GM23338 (cell line): ENCODE data around the gene MTPN. TPM values are rescaled to one million over a fixed set of nuclear protein-coding genes. Genes with fewer than 3 reads are reported as not detected.

Experiments
- ATAC-seq: fragments of 200-7000 bp; cut with Tn5 transposase; 3 replicates; pipeline ENCODE4 v1.9.1; 2020
- DNase-seq: peaks from one replicate; pipeline ENCODE4 v3.0.0-alpha.2; 2015; ENCODE audit warnings: low spot score
- H2AFZ ChIP-seq: fragments of 200-600 bp; sonication (generic); 2 replicates; pipeline ENCODE4 v1.8.0; 2016; ENCODE audit warnings: antibody characterized with exemption, mild to moderate bottlenecking, moderate library complexity
- H3F3A ChIP-seq: fragments of 200-600 bp; sonication (generic); replicated peaks from 2 replicates; pipeline ENCODE4 v1.8.0; 2017; ENCODE audit warnings: antibody characterized with exemption, mixed run types, low read depth
- H3K27ac ChIP-seq: fragments of 200-600 bp; sonication (generic); 2 replicates; pipeline ENCODE4 v1.6.1; 2016; ENCODE audit warnings: low read depth
- H3K27me3 ChIP-seq: fragments of 200-600 bp; sonication (generic); 2 replicates; pipeline ENCODE4 v1.8.0; 2016; ENCODE audit warnings: mild to moderate bottlenecking, mixed run types, moderate library complexity; ENCODE audit not compliant: insufficient read depth
- H3K36me3 ChIP-seq: fragments of 200-600 bp; sonication (generic); 2 replicates; pipeline ENCODE4 v1.8.0; 2016; ENCODE audit warnings: mild to moderate bottlenecking; ENCODE audit not compliant: insufficient read depth
- H3K4me1 ChIP-seq: fragments of 200-600 bp; sonication (generic); 2 replicates; pipeline ENCODE4 v1.8.0; 2016; ENCODE audit warnings: mild to moderate bottlenecking, moderate library complexity; ENCODE audit not compliant: insufficient read depth
- H3K4me2 ChIP-seq: fragments of 200-600 bp; sonication (generic); 2 replicates; pipeline ENCODE4 v1.7.1; 2017; ENCODE audit warnings: mixed run types
- H3K4me3 ChIP-seq: fragments of 200-600 bp; sonication (generic); 2 replicates; pipeline ENCODE4 v1.6.1; 2016; ENCODE audit warnings: mixed run types
- H3K79me2 ChIP-seq: fragments of 200-600 bp; sonication (generic); replicated peaks from 2 replicates; pipeline ENCODE4 v1.8.0; 2017; ENCODE audit warnings: mild to moderate bottlenecking; ENCODE audit not compliant: insufficient read depth
- H3K9me2 ChIP-seq: fragments of 200-600 bp; sonication (generic); 2 replicates; pipeline ENCODE4 v1.8.0; 2017; ENCODE audit not compliant: insufficient read depth
- H4K20me1 ChIP-seq: fragments of 200-600 bp; sonication (generic); replicated peaks from 2 replicates; pipeline ENCODE4 v1.8.0; 2017; ENCODE audit warnings: mild to moderate bottlenecking; ENCODE audit not compliant: insufficient read depth
- H3K27ac Mint-ChIP-seq: 2 replicates; pipeline ENCODE4 v1.8.0; 2020; ENCODE audit warnings: inconsistent platforms, mild to moderate bottlenecking, moderate library complexity, mixed read lengths
- H3K27me3 Mint-ChIP-seq: 3 replicates; pipeline ENCODE4 v1.8.0; 2022; ENCODE audit warnings: low read depth, mild to moderate bottlenecking, moderate library complexity, mixed read lengths, inconsistent platforms; ENCODE audit not compliant: insufficient read depth, poor library complexity
- H3K36me3 Mint-ChIP-seq: 3 replicates; pipeline ENCODE4 v1.8.0; 2021; ENCODE audit warnings: low read depth, mild to moderate bottlenecking, inconsistent platforms, moderate library complexity, mixed read lengths
- H3K4me1 Mint-ChIP-seq: 3 replicates; pipeline ENCODE4 v1.8.0; 2020; ENCODE audit warnings: mild to moderate bottlenecking, inconsistent platforms, mixed read lengths
- H3K4me3 Mint-ChIP-seq: 3 replicates; pipeline ENCODE4 v1.8.0; 2021; ENCODE audit warnings: moderate library complexity, mild to moderate bottlenecking, inconsistent platforms, mixed read lengths
- H3K9me3 Mint-ChIP-seq: 3 replicates; pipeline ENCODE4 v1.8.0; 2020; ENCODE audit warnings: moderate library complexity, mild to moderate bottlenecking, inconsistent platforms, mixed read lengths
- EZH2 ChIP-seq: fragments of 200-600 bp; sonication (generic); IDR thresholded peaks from one replicate; pipeline ENCODE4 v1.8.0; 2017; ENCODE audit warnings: antibody characterized with exemption, mild to moderate bottlenecking, low read depth; ENCODE audit not compliant: unreplicated experiment
- JUNB ChIP-seq: IDR thresholded peaks from one replicate; pipeline ENCODE4 v1.6.1; 2016; ENCODE audit warnings: antibody characterized with exemption; ENCODE audit not compliant: unreplicated experiment
- POLR2AphosphoS5 ChIP-seq: IDR thresholded peaks from 2 replicates; pipeline ENCODE4 v1.6.1; 2016; ENCODE audit warnings: antibody characterized with exemption, low read depth
- STAT1 ChIP-seq: IDR thresholded peaks from one replicate; pipeline ENCODE4 v1.6.1; 2016; ENCODE audit warnings: antibody characterized with exemption; ENCODE audit not compliant: unreplicated experiment
- ZNF331 ChIP-seq: fragments of 250-450 bp; sonication (Bioruptor Pico); IDR thresholded peaks from 2 replicates; pipeline ENCODE4 v1.5.0; 2020; ENCODE audit warnings: low read depth, mild to moderate bottlenecking, moderate library complexity
- polyA plus RNA-seq: library from polyadenylated mRNA; unstranded; fragments of >200 nt; fragmentation: Nextera tagmentation; extraction: Ambion mirVana; gene quantifications from 2 replicates; pipeline ENCODE4 v1.2.1, GENCODE V29; 2016
- total RNA-seq: library from RNA; depleted of rRNA; stranded (reverse); fragments of >200 nt; shearing (Covaris generic); gene quantifications from 2 replicates; pipeline ENCODE4 v1.2.3, GENCODE V29; 2014
- TF ChIP-seq, protein P1 (sequence below): IDR thresholded peaks from 2 replicates; pipeline ENCODE4 v1.6.1; 2016; ENCODE audit warnings: antibody characterized with exemption
- TF ChIP-seq, protein P2 (sequence below): fragments of 250-450 bp; sonication (Bioruptor Pico); IDR thresholded peaks from 2 replicates; pipeline ENCODE4 v1.5.0; 2020; ENCODE audit warnings: mild to moderate bottlenecking, moderate library complexity

The MTPN gene
- total and polyA plus RNA-seq, 2 experiments from 2014 or later = 87.7 to 90.3 TPM

DNA sequence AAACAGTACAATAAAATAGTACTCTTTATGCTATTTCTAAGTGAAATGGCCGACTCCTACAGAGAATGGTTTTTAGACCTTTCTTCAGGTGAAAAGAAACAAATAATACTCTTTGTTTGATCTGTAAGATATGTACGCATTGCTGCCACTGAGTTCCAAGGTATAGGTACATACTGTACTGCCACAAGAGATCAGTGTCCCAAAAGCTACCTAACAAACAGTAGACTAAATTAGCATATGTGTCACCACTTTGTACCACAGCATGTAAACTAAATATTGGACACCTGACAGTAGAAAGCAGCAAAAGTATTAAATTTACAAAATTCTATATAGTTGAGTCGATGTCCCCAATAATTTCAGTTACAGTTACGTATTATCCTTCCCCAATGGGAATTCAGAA lies 14.4 kb downstream of the MTPN start:
- H3K9me2 ChIP-seq = no peaks in the 10 kb centered on the region
- TF ChIP-seq EZH2 = no peak
- no peak for TF ChIP-seq ZNF331 (CRISPR knock-in tag)
- TF ChIP-seq, protein P1, sequence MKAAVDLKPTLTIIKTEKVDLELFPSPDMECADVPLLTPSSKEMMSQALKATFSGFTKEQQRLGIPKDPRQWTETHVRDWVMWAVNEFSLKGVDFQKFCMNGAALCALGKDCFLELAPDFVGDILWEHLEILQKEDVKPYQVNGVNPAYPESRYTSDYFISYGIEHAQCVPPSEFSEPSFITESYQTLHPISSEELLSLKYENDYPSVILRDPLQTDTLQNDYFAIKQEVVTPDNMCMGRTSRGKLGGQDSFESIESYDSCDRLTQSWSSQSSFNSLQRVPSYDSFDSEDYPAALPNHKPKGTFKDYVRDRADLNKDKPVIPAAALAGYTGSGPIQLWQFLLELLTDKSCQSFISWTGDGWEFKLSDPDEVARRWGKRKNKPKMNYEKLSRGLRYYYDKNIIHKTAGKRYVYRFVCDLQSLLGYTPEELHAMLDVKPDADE = no peak
- no peaks in the 10 kb centered on the region for H3F3A ChIP-seq
- H4K20me1 ChIP-seq = peaks cover 13% of the 10 kb centered on the region
- no peak overlapping the region for H3K4me2 ChIP-seq
- H3K4me3 ChIP-seq = no peak overlapping the region
- DNase-seq (no peak), ATAC-seq (no peak)
- no peaks in the 10 kb centered on the region for H3K9me3 Mint-ChIP-seq
- H3K36me3 Mint-ChIP-seq = no peaks in the 10 kb centered on the region
- H3K27me3 Mint-ChIP-seq = no peaks in the 10 kb centered on the region
- H3K4me1 Mint-ChIP-seq = peaks cover 8% of the 10 kb centered on the region; the same call in 1 of the 3 replicates
- H2AFZ ChIP-seq = no peak overlapping the region
- no peak overlapping the region for H3K4me3 Mint-ChIP-seq
- H3K79me2 ChIP-seq = peaks cover 99% of the 10 kb centered on the region
- no peaks in the 10 kb centered on the region for H3K27me3 ChIP-seq
- no peak overlapping the region for H3K27ac ChIP-seq
- no peak overlapping the region for H3K27ac Mint-ChIP-seq
- H3K36me3 ChIP-seq = no peaks in the 10 kb centered on the region
- no peaks in the 10 kb centered on the region for H3K4me1 ChIP-seq

DNA sequence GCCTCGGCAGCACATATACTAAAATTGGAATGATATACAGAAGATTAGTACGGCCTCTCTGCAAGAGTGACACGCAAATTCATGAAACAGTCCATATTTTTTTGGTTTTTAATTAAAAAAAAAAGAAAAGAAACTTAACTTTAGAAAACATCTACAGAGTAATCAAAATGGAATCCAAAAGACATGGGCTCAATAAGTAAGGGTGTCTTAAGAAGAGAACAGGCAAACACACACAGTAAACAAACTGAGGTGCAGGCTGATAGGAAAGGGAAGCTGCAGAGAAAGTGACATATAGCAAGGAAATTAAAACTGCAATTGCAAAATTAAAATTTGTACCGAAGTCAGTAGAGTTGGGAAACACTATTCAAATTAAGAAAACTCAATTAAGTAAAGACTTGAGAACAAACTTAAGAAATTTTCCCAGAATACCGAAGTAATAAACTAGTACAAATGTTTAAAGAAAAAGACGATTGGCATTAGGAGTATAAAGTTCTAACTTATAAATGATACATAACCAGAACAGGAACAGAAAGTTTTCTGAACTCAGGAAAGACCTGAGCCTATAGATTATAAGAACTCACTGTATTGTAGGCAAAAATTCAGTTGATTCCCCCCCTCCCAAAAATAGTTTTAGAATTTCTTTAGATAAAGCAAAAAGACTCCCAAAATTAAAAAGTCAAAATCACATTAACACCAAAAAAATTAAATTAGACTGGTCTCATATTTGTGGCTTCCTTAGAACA lies 16.3 kb downstream of the MTPN start:
- no peak for TF ChIP-seq EZH2

DNA sequence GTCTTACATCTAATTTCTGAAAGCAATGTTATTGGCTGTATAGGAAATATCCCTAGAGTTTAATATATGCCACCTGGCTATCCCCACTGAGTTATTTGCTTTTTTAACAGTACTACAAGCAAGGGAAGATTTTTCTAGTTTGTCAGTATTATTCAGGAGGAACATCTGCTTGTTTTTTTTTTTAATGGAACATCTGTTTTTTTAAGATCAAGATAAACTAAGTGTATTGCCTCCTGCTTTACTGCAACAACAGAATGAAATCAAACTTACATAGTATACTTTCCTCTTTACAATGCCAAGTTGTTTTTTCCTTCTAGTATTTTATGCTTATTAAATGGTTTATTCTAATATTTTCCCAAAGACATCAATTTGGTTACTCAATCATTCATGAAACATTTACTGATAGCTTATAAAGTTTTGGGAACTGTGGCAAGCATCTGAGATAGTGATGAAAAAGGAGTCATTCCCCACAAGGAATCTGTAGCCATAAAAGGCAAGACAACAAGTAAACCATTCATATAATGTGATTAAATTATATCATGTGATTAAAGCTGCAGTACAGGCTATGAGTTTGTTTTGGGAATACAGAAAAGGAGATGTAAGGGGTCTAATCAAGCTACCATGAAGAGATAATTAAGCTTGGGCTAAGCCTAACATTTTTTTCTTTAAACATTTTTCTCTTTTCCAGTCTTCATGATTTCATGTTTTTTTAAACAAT lies 17.4 kb downstream of the MTPN start:
- peaks cover 96% of the 10 kb centered on the region for H3K79me2 ChIP-seq
- TF ChIP-seq STAT1 = no peak
- no peak for TF ChIP-seq POLR2AphosphoS5
- TF ChIP-seq JUNB = no peak
- no peak for TF ChIP-seq ZNF331 (CRISPR knock-in tag)
- TF ChIP-seq, protein P2, sequence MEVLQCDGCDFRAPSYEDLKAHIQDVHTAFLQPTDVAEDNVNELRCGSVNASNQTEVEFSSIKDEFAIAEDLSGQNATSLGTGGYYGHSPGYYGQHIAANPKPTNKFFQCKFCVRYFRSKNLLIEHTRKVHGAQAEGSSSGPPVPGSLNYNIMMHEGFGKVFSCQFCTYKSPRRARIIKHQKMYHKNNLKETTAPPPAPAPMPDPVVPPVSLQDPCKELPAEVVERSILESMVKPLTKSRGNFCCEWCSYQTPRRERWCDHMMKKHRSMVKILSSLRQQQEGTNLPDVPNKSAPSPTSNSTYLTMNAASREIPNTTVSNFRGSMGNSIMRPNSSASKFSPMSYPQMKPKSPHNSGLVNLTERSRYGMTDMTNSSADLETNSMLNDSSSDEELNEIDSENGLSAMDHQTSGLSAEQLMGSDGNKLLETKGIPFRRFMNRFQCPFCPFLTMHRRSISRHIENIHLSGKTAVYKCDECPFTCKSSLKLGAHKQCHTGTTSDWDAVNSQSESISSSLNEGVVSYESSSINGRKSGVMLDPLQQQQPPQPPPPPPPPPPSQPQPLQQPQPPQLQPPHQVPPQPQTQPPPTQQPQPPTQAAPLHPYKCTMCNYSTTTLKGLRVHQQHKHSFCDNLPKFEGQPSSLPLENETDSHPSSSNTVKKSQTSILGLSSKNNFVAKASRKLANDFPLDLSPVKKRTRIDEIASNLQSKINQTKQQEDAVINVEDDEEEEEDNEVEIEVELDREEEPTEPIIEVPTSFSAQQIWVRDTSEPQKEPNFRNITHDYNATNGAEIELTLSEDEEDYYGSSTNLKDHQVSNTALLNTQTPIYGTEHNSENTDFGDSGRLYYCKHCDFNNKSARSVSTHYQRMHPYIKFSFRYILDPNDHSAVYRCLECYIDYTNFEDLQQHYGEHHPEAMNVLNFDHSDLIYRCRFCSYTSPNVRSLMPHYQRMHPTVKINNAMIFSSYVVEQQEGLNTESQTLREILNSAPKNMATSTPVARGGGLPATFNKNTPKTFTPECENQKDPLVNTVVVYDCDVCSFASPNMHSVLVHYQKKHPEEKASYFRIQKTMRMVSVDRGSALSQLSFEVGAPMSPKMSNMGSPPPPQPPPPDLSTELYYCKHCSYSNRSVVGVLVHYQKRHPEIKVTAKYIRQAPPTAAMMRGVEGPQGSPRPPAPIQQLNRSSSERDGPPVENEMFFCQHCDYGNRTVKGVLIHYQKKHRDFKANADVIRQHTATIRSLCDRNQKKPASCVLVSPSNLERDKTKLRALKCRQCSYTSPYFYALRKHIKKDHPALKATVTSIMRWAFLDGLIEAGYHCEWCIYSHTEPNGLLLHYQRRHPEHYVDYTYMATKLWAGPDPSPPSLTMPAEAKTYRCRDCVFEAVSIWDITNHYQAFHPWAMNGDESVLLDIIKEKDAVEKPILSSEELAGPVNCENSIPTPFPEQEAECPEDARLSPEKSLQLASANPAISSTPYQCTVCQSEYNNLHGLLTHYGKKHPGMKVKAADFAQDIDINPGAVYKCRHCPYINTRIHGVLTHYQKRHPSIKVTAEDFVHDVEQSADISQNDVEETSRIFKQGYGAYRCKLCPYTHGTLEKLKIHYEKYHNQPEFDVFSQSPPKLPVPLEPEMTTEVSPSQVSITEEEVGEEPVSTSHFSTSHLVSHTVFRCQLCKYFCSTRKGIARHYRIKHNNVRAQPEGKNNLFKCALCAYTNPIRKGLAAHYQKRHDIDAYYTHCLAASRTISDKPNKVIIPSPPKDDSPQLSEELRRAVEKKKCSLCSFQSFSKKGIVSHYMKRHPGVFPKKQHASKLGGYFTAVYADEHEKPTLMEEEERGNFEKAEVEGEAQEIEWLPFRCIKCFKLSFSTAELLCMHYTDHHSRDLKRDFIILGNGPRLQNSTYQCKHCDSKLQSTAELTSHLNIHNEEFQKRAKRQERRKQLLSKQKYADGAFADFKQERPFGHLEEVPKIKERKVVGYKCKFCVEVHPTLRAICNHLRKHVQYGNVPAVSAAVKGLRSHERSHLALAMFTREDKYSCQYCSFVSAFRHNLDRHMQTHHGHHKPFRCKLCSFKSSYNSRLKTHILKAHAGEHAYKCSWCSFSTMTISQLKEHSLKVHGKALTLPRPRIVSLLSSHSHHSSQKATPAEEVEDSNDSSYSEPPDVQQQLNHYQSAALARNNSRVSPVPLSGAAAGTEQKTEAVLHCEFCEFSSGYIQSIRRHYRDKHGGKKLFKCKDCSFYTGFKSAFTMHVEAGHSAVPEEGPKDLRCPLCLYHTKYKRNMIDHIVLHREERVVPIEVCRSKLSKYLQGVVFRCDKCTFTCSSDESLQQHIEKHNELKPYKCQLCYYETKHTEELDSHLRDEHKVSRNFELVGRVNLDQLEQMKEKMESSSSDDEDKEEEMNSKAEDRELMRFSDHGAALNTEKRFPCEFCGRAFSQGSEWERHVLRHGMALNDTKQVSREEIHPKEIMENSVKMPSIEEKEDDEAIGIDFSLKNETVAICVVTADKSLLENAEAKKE (CRISPR knock-in tag) = no peak

More for the DNA sequence above, 16.3 kb downstream of the MTPN start:
- Histone ChIP-seq H3K4me3 (no peak overlapping the region), H3K9me2 (no peaks in the 10 kb centered on the region), H3K4me2 (no peak overlapping the region), H3K27ac (no peak overlapping the region), H3K27me3 (no peaks in the 10 kb centered on the region), H3K79me2 (peaks cover 96% of the 10 kb centered on the region), H2AFZ (no peak overlapping the region), H4K20me1 (peaks cover 15% of the 10 kb centered on the region), H3K36me3 (no peaks in the 10 kb centered on the region), H3F3A (no peaks in the 10 kb centered on the region), H3K4me1 (no peaks in the 10 kb centered on the region)
- Mint-ChIP-seq H3K4me3 (no peak overlapping the region), H3K27me3 (no peaks in the 10 kb centered on the region), H3K4me1 (peaks cover 3% of the 10 kb centered on the region; the same call in 1 of the 3 replicates), H3K36me3 (no peaks in the 10 kb centered on the region), H3K27ac (no peak overlapping the region), H3K9me3 (no peaks in the 10 kb centered on the region)
- no peak for DNase-seq
- ATAC-seq = no peak

More for the DNA sequence above, 17.4 kb downstream of the MTPN start:
- H3K36me3 ChIP-seq = no peaks in the 10 kb centered on the region
- no peaks in the 10 kb centered on the region for H3K27me3 Mint-ChIP-seq
- no peak overlapping the region for H3K27ac ChIP-seq
- no peaks in the 10 kb centered on the region for H3K9me2 ChIP-seq
- no peak overlapping the region for H3K27ac Mint-ChIP-seq
- H3F3A ChIP-seq = no peaks in the 10 kb centered on the region
- peaks cover under 1% of the 10 kb centered on the region; the same call in 1 of the 3 replicates for H3K4me1 Mint-ChIP-seq
- no peak overlapping the region for H3K4me3 Mint-ChIP-seq
- no peaks in the 10 kb centered on the region for H3K9me3 Mint-ChIP-seq
- no peak for ATAC-seq
- H3K36me3 Mint-ChIP-seq = peaks cover 5% of the 10 kb centered on the region; the same call in 1 of the 3 replicates
- H3K4me2 ChIP-seq = no peak overlapping the region
- no peak for DNase-seq
- H4K20me1 ChIP-seq = peaks cover 11% of the 10 kb centered on the region
- H3K4me3 ChIP-seq = no peak overlapping the region
- H2AFZ ChIP-seq = no peak overlapping the region
- H3K27me3 ChIP-seq = no peaks in the 10 kb centered on the region
- H3K4me1 ChIP-seq = no peaks in the 10 kb centered on the region
